ENCODE results near the gene SCAP. TPM values are rescaled to one million over a fixed set of nuclear protein-coding genes. Genes with fewer than 3 reads are reported as not detected.

The SCAP gene
- total RNA-seq (2014; rRNA removed; shearing (Covaris generic)) = 68.7 and 71.3 TPM in 2 replicates

DNA sequence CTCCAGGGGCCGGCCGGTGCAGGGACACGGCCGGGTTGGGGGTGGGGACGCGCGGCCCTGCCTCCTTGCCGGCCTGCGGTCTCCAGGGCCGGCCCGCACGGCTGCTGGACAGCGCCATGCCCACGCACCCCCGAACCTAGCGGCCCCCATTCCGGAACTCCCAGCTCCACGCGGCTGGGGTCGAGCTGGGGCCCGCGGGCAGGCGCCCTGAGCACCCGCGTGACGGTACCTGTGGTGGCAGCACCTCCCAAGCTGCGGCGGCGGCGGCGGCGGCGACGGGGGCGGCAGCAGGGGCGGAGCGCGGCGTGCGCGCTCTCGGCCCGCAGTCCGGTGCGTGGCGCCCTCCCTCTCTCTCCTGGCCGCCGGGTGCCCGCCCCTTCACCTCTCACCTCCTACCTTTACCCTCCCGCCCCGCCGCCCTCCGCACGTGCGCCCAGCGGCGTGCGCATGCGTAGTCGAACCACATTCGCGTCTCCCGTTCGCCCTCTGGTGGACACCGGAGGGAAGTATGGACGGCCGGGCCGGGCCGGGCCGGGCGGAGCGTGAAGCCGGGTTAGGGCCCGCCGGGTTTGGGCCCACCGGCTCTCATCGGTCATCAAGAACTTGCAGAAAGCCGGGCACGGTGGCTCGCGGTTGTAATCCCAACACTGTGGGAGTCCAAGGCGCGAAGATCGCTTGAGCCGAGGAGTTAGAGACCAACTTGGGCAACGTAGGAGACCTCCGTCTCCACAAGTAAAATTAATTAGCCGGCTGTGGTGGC lies at the start of gene SCAP:
Gene SCAP (minus strand): TSS at position 372 of the 760 bp plus-strand sequence. CDS start 32,948 bp downstream, outside the sequence.

DNA sequence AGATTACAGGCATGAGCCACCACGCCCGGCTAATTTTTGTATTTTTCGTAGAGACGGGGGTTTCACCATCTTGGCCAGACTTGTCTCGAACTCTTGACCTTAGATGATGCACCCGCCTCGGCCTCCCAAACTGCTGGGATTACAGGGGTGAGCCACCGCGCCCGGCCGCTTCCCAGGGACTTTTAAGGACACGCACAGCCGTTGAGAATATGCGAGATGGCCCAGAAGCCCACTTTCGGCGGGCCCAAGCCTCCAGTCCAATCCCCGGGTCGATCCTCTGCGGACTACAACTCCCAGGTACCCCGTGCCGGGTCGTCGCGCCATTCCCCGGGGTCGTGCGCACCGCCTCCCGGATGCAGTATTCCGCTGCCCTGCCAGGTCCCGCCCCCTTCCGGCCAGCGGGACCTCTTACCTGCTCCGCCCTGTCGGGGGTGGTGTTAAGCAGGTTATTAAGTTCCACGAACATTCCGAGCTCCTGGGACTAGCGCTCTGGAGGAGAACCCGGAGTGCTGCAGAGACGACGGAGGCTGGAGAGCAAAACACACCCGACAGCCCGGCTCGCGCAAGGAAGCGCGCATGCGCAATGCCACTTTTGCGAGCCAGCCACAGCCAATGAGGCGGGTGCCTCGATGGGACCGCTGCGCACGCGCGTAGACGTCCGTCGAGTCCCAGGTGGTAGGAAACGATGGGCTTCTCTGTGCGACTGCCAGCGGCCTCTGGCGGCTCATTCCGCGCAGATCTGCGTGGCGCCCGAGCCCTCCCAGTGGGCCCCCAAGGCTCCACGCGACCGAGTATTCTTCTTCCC lies 37.6 kb upstream of the SCAP start, which contains the start of gene ELP6:
Gene ELP6 (minus strand): TSS at position 588 of the 805 bp plus-strand sequence. CDS start 122 bp downstream, at position 466.

DNA sequence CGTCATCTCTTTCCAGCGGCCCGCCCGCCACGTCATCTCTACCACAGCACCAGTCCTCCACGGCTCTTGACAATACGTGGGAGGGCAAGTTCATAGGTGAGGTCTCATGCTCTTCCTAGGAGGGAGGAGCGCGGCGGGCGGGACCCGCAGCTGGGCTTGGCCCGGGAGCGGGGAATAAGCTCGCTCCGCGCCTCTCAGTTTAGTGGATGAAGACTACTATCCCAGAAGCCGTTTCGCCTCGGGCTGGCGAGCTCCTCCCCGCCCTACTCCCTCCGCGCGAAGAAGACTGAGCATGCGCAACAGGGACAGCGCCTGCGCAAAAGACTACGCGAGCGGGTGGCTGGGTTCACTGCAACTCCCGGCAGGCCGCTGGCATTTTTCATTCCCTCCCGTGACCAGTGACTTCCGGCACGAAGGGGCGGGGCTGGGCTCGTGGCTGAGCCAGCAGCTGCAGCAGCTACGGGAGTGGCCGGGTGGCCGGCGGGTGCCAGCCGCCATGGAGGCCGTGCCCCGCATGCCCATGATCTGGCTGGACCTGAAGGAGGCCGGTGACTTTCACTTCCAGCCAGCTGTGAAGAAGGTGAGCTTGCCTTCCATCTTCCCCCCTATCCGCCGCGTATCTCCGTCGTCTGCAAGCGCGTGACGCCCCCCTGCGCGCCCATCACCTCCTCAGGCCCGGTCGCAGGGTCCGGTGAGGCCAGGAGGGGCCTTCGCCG lies 95.0 kb downstream of the SCAP start, which contains the start of gene PTPN23:
Gene PTPN23 (plus strand): TSS at position 421 of the 716 bp plus-strand sequence. CDS start 76 bp downstream, at position 497.

Small RNA genes lying within 50 kb of the gene (small RNA-seq; reads per million reads assigned to genes)
- gene AC099778.2 = not detected

Other genes starting within 250 kb of the SCAP start
- 22.7 and 28.0 TPM in 2 replicates for gene KIF9, start 193.1 kb downstream of the SCAP start, total RNA-seq (2014; rRNA removed; shearing (Covaris generic))
- gene KLHL18, start 193.0 kb downstream of the SCAP start, total RNA-seq (2014; rRNA removed; shearing (Covaris generic)) = 16.4 and 34.8 TPM in 2 replicates
- gene PTPN23, start 94.9 kb downstream of the SCAP start, total RNA-seq (2014; rRNA removed; shearing (Covaris generic)) = 30.4 and 38.9 TPM in 2 replicates
- gene ELP6, start 37.8 kb upstream of the SCAP start, total RNA-seq (2014; rRNA removed; shearing (Covaris generic)) = 78.3 and 79.6 TPM in 2 replicates
- gene CSPG5, start 102.9 kb upstream of the SCAP start, total RNA-seq (2014; rRNA removed; shearing (Covaris generic)) = 1.3 and 1.5 TPM in 2 replicates